PFSK-1 (cell line): ENCODE measurements around the gene RPS6KA5.

ENCODE experiments used
- FOXP2 ChIP-seq: optimal IDR thresholded peaks from 2 replicates; pipeline ENCODE3; 2011; ENCODE audit warnings: borderline replicate concordance, control low read depth, inconsistent platforms; ENCODE audit not compliant: insufficient read depth; ENCODE audit errors: extremely low read length, extremely low read depth
- POLR2AphosphoS5 ChIP-seq: IDR thresholded peaks from 2 replicates; pipeline ENCODE4 v1.6.1; 2012; ENCODE audit warnings: low read depth, mild to moderate bottlenecking, control low read depth, low read length, moderate library complexity
- SIN3A ChIP-seq: IDR thresholded peaks from 2 replicates; pipeline ENCODE4 v1.6.1; 2012; ENCODE audit warnings: mild to moderate bottlenecking, low read length, moderate library complexity, borderline replicate concordance; ENCODE audit not compliant: insufficient read depth
- TAF1 ChIP-seq: IDR thresholded peaks from 2 replicates; pipeline ENCODE4 v1.6.1; 2012; ENCODE audit warnings: low read length, control low read depth, borderline replicate concordance; ENCODE audit not compliant: insufficient read depth
- TF ChIP-seq, protein P1 (sequence below), 2 experiments: IDR thresholded peaks; 2 replicates each; pipeline versions ENCODE4 v1.6.1 to v1.8.0; 2011 to 2012; ENCODE audit warnings: low read depth in 2 of 2, low read length in 2 of 2, control low read depth in 1 of 2, inconsistent platforms in 1 of 2, mild to moderate bottlenecking in 1 of 2, moderate library complexity in 1 of 2; ENCODE audit not compliant: insufficient read depth in 1 of 2

DNA sequence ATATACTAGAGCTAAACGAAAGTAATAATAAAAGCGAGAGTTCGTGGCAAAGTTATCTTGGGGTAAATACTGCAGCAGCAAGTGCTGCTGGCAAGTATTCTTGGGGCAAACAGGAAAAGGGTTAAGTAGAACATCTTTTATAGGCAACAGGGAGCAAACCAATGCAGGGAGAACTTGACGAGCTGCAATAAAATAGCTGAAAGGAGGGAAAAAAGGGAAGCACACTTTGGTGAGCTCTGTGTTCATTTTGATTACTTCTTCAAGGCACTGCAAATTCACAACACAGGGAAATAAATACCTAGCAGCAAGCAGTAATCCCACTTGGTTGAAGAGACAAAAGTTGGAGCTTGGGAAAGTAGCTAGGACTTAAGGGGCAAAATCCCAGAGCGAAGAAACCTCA lies 201.9 kb downstream of the RPS6KA5 start:
- TF ChIP-seq, protein P1, sequence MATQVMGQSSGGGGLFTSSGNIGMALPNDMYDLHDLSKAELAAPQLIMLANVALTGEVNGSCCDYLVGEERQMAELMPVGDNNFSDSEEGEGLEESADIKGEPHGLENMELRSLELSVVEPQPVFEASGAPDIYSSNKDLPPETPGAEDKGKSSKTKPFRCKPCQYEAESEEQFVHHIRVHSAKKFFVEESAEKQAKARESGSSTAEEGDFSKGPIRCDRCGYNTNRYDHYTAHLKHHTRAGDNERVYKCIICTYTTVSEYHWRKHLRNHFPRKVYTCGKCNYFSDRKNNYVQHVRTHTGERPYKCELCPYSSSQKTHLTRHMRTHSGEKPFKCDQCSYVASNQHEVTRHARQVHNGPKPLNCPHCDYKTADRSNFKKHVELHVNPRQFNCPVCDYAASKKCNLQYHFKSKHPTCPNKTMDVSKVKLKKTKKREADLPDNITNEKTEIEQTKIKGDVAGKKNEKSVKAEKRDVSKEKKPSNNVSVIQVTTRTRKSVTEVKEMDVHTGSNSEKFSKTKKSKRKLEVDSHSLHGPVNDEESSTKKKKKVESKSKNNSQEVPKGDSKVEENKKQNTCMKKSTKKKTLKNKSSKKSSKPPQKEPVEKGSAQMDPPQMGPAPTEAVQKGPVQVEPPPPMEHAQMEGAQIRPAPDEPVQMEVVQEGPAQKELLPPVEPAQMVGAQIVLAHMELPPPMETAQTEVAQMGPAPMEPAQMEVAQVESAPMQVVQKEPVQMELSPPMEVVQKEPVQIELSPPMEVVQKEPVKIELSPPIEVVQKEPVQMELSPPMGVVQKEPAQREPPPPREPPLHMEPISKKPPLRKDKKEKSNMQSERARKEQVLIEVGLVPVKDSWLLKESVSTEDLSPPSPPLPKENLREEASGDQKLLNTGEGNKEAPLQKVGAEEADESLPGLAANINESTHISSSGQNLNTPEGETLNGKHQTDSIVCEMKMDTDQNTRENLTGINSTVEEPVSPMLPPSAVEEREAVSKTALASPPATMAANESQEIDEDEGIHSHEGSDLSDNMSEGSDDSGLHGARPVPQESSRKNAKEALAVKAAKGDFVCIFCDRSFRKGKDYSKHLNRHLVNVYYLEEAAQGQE (IDR thresholded peaks at IDR 0.05; ENCODE audit: insufficient read depth in 1 of 2, low read depth in 2 of 2, low read length in 2 of 2): no peak
- no peak for TF ChIP-seq TAF1
- no peak for TF ChIP-seq POLR2AphosphoS5
- TF ChIP-seq SIN3A: no peak
- no peak for TF ChIP-seq FOXP2
